ENCODE data around the gene PPM1B.
"Not testable (repeated sequence)": the region's sequence is repeated elsewhere in the genome, so short reads cannot be mapped to it uniquely, and the experiment has no call there.

The PPM1B gene

DNA sequence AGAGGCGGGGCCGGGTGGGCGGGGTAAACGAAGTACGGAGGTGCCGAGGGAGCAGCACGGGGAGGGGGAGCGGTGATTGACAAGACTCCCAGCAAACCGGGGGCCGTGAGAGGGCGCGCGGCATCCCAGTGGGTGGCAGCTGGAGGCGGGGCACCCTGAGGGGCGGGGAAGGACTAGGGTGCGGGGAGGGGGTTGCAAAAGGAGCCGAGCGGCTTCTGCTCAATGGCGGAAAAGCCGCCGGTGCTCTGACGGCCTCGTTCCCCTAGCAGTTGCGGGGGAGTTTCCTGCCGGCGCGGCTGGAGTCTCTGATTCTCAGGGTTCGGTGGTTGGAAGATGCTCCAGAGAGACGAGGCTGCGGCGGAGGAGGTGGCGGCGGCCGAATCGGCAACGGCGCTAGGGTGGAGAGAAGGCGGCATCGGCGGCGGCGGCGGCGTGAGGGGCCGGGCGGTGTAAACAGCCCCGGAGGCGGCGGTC, at the start of gene PPM1B:
Gene PPM1B, plus strand, starts transcription at position 195 of the 474 bp plus-strand sequence. CDS start 32,325 bp downstream, outside the sequence.
- peak; percentile 99 to 100 (median 99) for DNase-seq (ENCODE audit: low read depth in 3 of 3)

DNA sequence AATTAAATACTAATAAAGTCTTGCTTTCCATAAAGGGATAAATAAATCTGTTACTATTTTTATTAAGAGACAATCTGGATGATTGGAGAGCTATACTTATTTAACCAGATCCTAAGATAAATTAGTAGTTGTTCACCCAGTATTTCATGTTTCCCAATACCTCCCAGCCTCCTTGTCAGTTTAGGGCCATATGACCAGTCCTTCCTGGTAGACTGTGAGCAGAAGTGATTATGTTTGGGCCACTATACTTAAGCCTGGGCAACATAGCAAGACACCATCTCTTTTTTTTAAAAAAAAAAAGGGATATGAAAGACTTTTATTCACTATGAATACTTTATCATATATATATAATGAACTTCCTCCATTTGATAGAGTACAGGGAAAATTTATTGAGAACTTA, 48.8 kb upstream of the PPM1B start:
- no peak for DNase-seq (ENCODE audit: low read depth in 3 of 3)

DNA sequence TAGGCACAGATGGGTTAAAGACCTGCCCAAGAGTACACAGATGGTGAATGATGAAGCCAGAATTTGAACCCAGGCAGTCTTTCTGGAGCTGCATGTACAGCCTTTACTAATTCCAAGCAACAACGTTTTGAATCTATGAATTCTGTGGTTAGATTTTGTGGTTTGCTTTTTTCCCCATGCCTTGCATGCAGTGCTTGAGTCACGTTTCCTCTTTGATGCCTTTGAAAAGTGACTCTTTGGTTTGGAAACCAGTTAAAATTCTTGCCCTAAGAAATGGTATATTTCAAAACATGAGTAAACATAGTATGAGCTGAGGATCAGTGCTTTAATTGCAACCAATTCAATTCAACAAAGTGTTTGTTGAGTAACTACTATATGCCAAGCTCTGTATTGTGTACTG, 48.2 kb upstream of the PPM1B start:
- peak in 1 of 3 experiments; percentile 1 for DNase-seq (ENCODE audit: low read depth in 3 of 3)

DNA sequence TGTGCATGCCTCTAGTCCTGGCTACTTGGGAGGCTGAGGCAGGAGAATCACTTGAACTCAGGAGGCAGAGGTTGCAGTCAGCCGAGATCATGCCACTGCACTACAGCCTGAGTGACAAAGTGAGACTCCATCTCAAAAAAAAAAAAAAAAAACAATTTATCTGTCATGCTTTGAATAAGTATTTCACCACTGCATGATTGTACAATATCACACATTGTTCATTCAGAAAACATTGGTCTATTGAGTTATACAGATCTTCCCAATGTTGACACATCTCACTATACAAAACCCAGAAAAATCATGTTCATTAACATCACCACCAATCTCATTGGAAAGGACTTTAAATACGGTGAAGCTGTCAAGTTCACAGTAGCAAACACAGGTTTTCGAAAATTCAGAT, 46.8 kb upstream of the PPM1B start:
- no peak for DNase-seq (ENCODE audit: low read depth in 3 of 3)

DNA sequence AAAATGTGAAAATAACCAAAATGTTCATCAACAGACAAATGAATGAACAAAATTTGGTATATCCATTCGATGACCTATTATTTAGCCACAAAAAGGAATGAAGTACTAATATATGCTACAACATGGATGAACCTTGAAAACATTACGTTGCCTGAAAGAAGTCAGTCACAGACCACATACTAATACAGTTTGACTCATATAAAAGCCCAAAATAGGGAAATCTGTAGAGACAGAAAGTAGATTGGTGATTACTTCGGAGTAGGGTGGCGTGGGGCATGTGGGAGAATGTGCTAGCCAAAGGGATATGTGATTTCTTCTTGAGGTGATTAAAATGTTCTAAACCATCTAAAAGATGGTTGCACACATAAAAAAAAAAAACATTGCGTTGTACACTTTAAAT, 44.2 kb upstream of the PPM1B start:
- no peak for DNase-seq (ENCODE audit: low read depth in 3 of 3)

DNA sequence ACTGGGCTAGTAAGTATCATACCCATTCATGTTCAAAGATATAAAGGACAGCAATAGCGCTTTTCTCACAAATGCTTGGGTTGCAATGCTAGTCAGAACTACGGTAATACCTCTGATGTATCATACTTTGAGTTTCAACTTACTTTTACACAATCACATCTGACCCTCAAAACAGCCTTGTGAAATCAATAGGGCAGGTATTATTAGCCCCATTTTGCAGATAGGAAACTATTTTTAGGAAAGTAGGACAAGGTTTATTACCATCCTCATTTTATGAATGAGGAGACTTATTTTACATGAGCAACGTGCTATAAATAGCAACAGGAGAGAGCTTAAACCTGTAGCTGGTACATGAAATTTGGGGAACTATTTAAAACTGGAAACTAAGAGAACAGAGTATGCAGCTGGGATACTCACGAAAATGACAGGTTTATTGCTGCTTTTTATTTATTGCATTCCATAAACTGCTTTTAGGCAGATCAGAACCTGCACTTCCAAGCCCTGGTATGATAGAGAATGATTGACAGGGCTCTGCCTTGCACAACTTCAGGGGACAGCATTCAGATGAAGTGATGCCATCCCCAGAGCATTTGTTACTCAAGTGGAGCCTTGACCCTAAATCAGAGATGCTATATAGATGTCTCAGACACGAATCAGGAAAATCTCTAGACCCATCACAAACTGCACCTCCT, 42.4 kb upstream of the PPM1B start:
- DNase-seq (ENCODE audit: low read depth in 3 of 3), result no peak

DNA sequence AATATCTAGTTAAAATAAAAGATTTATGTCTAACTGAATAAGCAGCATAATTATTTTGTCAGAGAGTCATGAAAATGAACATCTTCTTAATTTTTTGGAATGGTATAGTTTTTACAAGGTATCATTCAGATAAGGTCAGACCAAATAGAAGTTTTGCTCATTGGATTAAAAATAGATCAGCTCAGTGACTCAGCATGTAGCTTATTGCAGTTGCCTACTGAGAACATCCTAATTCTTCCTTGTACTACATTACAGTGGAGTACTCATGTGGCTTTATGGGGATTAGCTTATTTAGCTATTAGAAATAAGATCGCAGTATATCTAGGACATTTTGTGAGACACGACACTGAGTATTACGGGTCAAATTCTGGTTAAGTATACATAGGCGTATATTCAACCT, 38.2 kb upstream of the PPM1B start:
- no peak for DNase-seq (ENCODE audit: low read depth in 3 of 3)

DNA sequence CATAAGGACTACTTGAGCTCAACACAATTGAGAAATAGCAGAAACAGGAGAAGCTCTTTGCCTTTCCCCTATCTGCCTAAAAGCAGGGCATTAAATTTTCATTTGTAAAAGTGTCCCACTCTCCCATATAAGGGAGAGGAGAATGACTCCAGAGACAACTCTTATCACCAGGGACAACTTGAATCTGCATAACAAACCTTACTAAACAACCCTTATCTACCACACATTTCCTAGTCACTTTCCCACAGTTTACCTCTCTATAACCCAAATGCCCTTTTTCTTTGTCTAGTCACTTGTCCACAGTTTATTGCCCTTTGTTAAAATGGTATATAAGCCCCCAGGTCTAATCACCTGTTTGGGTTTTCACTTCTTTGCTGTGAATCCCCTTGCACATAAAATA, 37.5 kb upstream of the PPM1B start:
- DNase-seq (ENCODE audit: low read depth in 3 of 3), result no peak

DNA sequence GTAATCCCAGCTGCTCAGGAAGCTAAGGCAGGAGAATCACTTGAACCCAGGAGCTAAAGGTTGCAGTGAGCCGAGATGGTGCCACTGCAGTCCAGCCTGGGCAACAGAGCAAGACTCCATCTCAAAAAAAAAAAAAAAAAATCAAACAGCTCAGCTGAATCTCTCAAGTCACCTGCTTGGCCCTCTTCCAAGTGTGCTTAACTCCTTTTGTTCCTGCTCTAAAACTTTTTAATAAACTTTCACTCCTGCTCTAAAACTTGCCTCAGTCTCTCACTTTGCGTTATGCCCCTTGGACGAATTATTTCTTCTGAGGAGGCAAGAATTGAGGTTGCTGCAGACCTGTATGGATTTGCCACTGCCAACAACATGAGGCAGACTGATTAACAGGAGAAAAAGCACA, 35.1 kb upstream of the PPM1B start:
- not testable (repeated sequence) for DNase-seq (ENCODE audit: low read depth in 3 of 3)

DNA sequence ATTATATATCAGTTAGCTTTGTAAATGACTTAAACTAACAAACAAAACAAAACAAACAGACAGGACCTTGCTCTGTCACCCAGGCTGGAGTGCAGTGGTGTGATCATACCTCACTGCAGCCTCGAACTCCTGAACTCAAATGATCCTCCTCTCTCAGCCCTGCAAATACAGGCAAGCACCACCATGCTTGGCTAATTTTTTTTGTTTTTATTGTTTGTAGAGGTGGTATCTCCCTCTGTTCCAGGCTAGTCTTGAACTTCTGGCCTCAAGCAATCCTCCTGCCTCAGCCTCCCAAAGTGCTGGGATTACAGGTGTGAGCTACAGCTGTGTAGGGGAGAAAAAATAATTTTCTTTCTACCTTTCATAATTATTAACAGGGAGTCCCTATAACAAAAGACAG, 33.8 kb upstream of the PPM1B start:
- no peak for DNase-seq (ENCODE audit: low read depth in 3 of 3)

DNA sequence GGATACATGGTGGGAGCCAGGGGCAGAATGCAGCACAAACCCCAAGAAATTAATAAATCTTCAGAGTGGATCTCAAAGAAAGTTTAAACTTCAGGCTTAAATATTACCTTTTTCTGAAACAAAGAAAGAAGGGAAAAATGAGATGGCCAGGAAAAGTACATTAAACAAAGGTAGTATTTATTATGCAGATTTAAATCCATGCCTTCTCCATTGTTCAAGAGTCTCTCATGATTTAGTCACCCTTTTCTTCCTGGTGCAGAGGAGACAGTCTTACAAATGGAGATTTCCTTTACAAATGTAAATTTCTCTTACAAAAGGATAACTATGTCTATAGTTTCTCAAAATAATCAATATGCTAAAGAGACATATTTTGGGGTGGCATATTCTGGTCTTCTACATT, 33.4 kb upstream of the PPM1B start:
- no peak for DNase-seq (ENCODE audit: low read depth in 3 of 3)

DNA sequence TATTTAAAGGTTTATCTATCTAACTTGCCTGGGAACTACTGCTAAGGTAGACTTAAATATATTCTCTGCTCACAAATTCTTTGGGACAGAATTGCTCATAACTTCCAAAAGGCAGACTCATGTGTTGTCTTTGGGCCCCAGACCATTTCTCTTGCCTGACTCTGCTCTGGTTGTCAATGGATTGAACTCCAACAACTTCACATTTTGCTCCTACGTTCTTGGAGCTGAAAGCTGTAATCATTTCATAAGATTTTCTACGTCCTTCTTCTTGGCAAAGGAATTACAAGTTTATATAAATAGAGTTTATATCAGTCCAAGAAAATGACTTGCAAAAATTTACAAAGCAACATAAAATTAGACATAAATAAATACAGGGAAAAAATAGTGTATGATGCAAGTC, 32.9 kb upstream of the PPM1B start:
- DNase-seq (ENCODE audit: low read depth in 3 of 3), result no peak

DNA sequence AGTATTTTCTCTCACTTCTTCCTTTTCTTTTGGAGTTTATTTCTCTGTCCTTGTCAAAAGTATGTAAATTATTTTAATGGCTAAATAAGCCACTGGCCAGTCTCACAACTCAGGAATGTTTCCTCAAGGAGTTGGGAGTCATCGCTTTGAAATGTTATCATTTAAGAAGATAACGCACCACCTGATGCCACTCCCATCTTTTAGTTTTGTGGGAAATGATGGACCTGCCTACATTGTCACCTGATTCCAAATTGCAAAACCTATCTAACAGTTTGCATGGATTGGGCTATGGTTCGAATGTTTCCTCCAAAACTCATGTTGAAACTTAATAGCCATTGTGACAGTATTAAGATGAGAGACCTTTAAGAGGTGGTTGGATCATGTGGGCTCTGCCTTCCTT, 32.4 kb upstream of the PPM1B start:
- DNase-seq (ENCODE audit: low read depth in 3 of 3), result no peak

DNA sequence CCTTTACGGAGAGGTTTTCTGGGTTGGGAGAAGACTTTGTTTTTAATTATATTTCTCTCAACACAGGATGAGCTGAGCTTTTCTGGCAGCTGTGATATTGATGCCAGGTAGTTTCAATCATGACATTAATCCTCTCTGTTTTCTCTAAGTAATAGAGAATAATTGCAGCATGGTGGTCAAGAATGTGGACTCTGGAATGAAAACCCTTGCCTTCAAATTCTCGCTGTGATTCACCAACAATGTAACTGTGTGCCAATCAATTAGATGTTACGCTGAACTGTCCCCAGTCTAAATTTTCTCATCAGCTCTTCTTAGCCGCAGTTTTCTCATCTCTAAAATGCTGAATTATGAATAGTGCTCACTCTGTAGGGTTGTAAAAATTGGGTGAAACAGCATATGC, 31.6 kb upstream of the PPM1B start:
- DNase-seq (ENCODE audit: low read depth in 3 of 3), result no peak

DNA sequence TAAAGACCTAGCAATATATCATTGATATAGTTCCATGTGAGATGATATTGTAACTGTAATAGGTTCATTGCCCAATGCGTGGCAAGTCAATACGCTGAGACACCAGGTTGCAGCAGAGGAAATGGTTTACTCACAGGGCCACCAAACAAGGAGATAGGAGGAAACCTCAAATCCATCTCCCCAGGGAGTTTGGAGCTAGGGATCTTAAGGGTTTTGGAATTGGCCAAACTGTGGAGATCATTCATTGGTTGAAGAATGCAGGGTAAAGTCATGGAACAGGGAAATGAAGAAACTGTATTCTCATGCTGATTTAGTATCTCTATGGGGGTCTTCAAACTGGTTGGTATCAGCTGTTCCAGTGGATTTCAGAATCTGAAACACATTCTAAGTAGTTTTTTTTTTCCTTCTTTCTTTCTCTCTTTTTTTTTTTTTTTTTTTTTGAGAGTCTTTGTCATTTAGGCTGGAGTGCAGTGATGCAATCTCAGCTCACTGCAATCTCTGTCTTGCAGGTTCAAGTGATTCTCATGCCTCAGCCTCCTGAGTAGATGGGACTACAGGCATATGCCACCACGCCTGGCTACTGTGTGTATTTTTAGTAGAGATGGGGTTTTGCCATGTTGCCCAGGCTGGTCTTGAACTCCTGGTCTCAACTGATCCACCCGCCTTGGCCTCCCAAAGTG, 30.7 kb upstream of the PPM1B start:
- DNase-seq (ENCODE audit: low read depth in 3 of 3), result no peak

DNA sequence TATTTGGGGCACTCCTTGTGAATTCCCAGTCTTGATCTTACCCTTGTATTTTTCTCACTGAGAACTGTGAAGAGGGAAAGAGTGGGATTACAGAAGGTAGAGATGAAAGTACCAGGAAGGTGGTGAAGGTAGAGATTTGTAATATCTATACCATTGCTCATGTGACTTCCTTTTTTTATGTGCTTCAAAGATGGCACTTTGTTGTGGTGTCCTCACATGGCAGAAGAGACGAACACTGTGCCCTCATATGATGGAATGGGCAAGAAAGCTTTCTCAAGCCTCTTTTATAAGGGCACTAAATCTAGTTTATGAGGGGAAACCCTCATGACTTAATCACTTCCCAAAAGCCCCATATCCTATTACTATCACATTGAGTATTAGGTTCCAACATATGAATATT, 28.9 kb upstream of the PPM1B start:
- DNase-seq (ENCODE audit: low read depth in 3 of 3), result no peak

DNA sequence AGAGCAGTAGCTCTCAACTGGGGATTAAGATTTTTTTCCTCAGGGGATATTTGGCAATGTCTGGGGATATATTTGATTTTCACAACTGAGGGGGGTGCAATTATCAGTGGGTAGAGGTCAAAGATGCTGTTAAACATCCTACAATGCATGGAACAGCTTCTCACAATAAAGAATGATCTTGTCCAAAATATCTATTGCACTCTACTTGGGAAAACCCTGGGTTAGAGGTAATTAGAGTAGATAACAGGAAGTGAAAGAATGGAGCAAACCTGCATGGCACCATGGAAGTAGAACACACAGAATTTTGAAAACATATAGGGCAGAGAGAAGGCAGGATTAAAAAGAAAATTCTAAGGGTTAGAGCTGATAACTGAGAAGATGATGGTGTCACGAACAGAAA, 26.4 kb upstream of the PPM1B start:
- DNase-seq (ENCODE audit: low read depth in 3 of 3), result no peak

DNA sequence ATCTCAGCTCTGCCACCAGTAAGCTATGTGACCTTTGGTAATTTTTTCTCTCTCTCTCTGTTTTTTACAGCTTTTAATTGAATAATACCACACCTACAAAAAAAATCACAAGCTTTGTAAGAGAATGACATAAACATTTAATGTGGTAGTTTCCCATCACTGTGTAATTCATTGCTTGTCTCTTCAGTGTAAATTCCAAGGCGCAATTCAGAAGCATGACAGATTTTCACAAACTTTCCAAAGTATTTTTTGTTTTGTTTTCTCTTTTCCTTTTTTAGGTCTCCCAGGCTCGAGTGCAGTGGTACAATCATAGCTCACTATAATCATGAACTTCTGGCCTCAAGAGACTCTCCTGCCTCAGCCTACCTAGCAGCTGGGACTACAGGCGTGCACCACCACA, 25.0 kb upstream of the PPM1B start:
- DNase-seq (ENCODE audit: low read depth in 3 of 3), result no peak

DNA sequence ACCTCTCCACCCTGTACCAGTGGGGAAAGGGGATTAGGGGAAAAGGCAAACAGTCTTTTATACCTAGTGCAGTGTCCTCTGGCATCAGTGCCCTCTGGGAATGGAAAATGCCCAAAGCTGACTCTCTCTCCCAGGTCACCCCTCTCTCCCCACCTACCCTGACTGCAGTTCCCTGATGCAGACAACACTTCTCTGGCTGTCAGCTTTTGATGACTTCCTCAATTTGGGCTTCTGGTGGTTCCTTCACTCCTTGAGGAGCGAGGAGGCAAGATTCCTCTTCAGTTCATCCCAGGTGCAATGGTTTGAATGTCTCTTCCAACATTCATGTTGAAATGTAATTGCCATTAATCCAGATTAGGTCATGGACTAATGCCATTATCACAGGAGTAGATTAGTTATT, 19.7 kb upstream of the PPM1B start:
- DNase-seq (ENCODE audit: low read depth in 3 of 3), result no peak

DNA sequence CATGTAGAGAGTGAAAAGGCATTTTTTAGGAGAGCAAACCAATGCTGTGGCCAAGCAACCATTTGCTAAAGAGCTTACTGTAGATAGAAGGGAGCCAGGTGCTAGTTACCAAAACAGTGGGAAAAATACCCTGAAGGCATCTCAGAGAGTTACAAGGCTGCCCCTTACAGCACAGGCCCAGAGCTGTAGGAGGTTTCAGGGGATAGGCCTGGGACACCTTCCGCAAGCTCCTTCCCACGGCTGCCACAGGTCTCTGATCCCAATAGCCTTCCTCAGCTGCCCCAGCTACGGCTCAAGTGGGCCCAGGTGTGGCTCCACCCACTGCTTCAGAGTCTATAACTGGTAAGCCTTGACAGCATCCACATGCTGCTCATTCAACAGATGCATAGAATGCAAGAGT, 18.2 kb upstream of the PPM1B start:
- DNase-seq (ENCODE audit: low read depth in 3 of 3), result no peak

DNA sequence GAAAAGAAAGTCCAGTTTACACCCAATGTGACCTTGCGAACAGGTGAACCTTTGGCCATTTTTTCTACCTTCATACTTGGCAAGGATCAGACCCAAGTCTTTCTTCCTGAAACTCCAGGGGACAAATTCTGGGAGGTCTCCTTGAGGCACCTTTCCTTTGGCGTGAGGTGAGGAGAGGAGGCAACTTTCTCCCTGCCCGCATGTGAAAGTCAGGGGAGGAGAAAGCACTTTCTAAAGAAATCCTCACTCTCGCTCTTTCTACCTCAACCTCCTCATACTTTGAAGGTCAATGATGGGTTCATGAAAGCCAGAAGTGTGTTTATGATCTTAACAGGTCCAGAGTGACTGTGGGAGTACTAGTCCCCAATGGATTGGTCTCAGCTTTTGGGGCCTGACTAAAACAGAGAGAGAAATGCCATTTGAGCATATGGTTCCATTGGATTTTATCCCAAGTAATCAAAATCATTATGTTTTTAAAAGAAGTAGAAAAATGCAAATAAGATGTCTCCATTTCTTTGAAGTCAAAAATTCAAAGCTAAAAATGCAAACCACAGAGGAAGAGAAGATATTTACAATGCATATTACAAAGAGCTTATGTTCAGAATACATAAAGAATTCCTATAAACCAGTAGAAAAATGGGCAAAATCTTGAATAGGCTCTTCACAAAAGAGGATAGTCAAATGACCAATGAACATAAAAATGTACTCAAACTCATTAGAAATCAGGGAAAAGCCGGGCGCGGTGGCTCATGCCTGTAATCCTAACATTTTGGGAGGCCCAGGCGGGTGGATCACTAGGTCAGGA, 15.6 kb upstream of the PPM1B start:
- no peak for DNase-seq (ENCODE audit: low read depth in 3 of 3)

DNA sequence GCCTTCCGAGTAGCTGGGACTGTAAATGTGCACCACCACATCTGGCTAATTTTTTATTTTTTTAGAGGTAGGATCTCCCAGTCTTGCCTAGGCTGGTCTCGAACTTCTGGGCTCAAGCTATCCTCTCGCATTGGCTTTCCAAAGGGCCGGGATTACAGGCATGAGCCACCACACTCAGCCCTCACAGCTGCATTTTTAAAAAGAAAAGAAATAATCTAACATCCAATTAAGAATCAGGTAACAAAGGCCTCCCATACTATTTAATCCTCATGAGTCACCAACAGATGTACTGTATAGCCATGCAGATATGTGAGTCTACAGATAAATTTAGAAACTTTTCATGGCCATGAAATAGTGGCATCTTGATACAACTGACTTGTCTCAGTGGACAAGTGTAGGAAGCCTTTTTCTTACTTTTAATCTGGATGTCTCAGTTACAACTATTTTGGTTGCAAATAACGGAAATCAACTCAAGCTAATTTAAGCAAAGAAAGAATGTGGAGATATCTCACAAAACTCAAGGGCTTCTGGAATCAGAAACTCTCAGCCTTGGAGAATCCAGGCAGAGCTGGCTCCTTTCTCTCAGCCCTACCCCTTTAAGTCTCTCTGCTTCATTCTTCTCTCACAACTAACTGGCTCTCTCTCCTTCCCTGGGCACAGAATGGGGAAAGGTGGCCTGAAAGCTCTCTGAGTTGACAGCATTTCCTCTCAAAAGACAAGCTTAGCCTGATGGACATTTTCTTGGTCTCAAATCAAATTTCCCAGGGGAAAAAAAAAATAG, 12.8 kb upstream of the PPM1B start:
- DNase-seq (ENCODE audit: low read depth in 3 of 3), result no peak

All from stimulated activated CD4-positive, alpha-beta T cell treated with anti-CD3 and anti-CD28 coated beads, TNF-alpha, amount 100 ng/mL, for 4 hours (primary cell).